ENCODE results near the gene PSTK.

DNA sequence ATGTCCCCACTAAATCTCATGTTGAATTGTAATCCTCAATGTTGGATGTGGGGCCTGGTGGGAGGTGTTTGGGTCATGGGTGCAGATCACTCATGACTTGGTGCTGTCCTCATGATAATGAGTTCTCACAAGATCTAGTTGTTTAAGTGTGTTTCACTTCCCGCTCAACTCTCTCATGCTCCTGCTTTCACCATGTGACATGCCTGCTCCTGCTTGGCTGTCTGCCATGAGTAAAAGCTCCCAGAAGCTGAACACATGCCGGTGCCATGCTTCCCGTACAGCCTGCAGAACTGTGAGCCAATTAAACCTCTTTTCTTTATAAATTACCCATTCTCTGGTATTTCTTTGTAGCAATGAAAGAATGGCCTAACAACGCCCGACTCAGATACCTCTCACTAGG lies 6.2 kb upstream of the PSTK start:
- TF ChIP-seq, protein P1, sequence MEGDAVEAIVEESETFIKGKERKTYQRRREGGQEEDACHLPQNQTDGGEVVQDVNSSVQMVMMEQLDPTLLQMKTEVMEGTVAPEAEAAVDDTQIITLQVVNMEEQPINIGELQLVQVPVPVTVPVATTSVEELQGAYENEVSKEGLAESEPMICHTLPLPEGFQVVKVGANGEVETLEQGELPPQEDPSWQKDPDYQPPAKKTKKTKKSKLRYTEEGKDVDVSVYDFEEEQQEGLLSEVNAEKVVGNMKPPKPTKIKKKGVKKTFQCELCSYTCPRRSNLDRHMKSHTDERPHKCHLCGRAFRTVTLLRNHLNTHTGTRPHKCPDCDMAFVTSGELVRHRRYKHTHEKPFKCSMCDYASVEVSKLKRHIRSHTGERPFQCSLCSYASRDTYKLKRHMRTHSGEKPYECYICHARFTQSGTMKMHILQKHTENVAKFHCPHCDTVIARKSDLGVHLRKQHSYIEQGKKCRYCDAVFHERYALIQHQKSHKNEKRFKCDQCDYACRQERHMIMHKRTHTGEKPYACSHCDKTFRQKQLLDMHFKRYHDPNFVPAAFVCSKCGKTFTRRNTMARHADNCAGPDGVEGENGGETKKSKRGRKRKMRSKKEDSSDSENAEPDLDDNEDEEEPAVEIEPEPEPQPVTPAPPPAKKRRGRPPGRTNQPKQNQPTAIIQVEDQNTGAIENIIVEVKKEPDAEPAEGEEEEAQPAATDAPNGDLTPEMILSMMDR (IDR thresholded peaks at IDR 0.05; ENCODE audit: low read length), result no peak
- TF ChIP-seq EZH2 (IDR thresholded peaks at IDR 0.05; ENCODE audit: borderline replicate concordance, low read length), result no peak

Data from OCI-LY1 (cell line).